ENCODE results near the gene NAGK. TPM values are rescaled to one million over a fixed set of nuclear protein-coding genes. Genes with fewer than 3 reads are reported as not detected.

NAGK gene
- total and polyA plus RNA-seq, 9 of the 15 experiments (the other 6 are each of a cell fraction or from before 2014, with no cell fraction given) = 4.9 to 14.9 (median 10.6) TPM

GRCh38 chr2:71068218-71069035, at the start of gene NAGK (continued):
- TF ChIP-seq CUX1 (CRISPR knock-in tag; IDR thresholded peaks at IDR 0.05) = no peak
- TF ChIP-seq HDAC2 (IDR thresholded peaks at IDR 0.05) = peak; percentile 75
- TF ChIP-seq FOXK2 (conservative IDR thresholded peaks at IDR 0.05 in 1 of 2, IDR thresholded peaks at IDR 0.05 in 1 of 2; ENCODE audit: low read depth in 2 of 2) = peak in 1 of 2 experiments; percentile 79; a peak in 1 of 4 replicates
- no peak for TF ChIP-seq ZNF41 (CRISPR knock-in tag; conservative IDR thresholded peaks at IDR 0.05)
- TF ChIP-seq MCM7 (IDR thresholded peaks at IDR 0.05) = no peak
- peak; percentile 89 for TF ChIP-seq MBD2 (IDR thresholded peaks at IDR 0.05; ENCODE audit: borderline replicate concordance, low read depth)
- TF ChIP-seq KDM4B (IDR thresholded peaks at IDR 0.05; ENCODE audit: borderline replicate concordance in 2 of 2, low read depth in 1 of 2) = no peak; a peak in 1 of 4 replicates
- peak; percentile 76; the same call in 1 of the 2 replicates for TF ChIP-seq SP1 (CRISPR knock-in tag; IDR thresholded peaks at IDR 0.05)
- TF ChIP-seq ETV5 (CRISPR knock-in tag; IDR thresholded peaks at IDR 0.05; ENCODE audit: low read depth) = peak; percentile 86
- no peak for TF ChIP-seq CBFB (CRISPR knock-in tag; IDR thresholded peaks at IDR 0.05)
- peak; percentile 68 for TF ChIP-seq E2F8 (IDR thresholded peaks at IDR 0.05; ENCODE audit: low read depth, partially characterized antibody)
- TF ChIP-seq BCOR (IDR thresholded peaks at IDR 0.05) = 0 out of 2 replicates have a peak, but pooled peaks have one; percentile 66
- no peak for TF ChIP-seq ZNF121 (CRISPR knock-in tag; conservative IDR thresholded peaks at IDR 0.05)
- TF ChIP-seq DPF2 (IDR thresholded peaks at IDR 0.05) = peak; percentile 25; the same call in 1 of the 2 replicates
- TF ChIP-seq, protein P1, sequence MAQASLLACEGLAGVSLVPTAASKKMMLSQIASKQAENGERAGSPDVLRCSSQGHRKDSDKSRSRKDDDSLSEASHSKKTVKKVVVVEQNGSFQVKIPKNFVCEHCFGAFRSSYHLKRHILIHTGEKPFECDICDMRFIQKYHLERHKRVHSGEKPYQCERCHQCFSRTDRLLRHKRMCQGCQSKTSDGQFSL (CRISPR knock-in tag; IDR thresholded peaks at IDR 0.05) = peak; percentile 88
- TF ChIP-seq, protein P1 (tag; IDR thresholded peaks at IDR 0.05) = peak in 1 of 2 experiments; percentile 63; a peak in 1 of 4 replicates
- TF ChIP-seq, protein P2, sequence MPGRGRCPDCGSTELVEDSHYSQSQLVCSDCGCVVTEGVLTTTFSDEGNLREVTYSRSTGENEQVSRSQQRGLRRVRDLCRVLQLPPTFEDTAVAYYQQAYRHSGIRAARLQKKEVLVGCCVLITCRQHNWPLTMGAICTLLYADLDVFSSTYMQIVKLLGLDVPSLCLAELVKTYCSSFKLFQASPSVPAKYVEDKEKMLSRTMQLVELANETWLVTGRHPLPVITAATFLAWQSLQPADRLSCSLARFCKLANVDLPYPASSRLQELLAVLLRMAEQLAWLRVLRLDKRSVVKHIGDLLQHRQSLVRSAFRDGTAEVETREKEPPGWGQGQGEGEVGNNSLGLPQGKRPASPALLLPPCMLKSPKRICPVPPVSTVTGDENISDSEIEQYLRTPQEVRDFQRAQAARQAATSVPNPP (IDR thresholded peaks at IDR 0.05; ENCODE audit: borderline replicate concordance, insufficient read depth, insufficient read length) = no peak

All from K562 (cell line).